GM19193 (cell line): ENCODE results near the gene STAP1.

Experiments
- POLR2A ChIP-seq: IDR thresholded peaks from 4 replicates; pipeline ENCODE4 v1.6.1; 2011; ENCODE audit not compliant: insufficient read depth, insufficient read length; ENCODE audit errors: extremely low read depth

Gene STAP1

DNA sequence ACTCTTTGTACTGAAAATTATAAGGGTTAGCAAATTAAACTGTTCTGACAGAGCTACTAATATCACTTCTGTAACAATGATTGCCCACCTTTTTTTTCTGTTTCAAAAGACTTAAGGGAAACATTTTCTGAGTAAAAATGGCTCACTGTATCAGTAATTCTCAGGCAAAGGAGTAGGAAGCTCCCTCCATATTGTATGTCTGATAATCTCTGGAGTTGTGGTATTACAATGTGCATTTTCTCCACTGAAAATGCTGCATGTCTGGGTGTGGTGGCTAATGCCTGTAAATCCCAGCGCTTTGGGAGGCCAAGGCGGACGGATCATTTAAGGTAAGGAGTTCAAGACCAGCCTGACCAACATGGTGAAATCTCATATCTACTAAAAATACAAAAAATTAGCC, 4.4 kb upstream of the STAP1 start:
- no peak for TF ChIP-seq POLR2A

DNA sequence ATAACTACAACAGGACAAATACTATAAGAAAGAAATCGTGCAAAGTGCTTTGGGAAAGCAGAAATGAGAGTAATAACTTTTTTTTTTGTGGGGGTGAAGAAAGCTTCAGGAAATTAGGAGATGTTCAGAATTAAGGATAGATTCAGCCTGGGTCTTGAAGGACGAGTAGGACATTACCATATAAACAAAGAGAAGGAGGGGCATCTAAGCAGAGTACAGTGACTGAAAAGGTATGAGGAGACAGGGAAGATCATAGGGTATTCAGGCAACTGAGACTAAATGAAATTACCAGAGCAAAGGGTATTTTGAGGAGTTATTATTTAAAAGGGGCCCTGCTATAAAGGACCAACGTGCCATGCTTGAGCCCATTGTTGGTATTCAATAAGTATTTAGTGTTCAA, 3.1 kb upstream of the STAP1 start:
- TF ChIP-seq POLR2A = no peak

DNA sequence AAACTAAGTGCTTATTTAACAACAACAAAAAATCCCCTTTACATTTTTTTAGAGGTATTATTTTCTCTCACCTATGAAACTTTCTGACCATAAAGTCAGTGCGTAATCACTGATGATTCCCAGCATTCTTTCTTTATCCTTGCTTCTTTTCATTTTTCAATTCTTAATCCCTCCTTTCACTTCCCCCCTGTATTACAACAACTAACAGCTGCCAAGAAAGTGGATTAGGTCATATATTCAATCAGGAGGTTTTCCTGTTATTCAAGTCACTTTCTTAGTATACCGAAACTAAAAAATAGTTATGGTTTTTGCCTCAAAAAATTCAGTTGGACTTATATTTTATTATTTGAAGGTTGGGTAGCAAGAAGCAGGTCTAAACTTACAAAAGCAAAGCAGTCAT, 2.1 kb upstream of the STAP1 start:
- no peak for TF ChIP-seq POLR2A

DNA sequence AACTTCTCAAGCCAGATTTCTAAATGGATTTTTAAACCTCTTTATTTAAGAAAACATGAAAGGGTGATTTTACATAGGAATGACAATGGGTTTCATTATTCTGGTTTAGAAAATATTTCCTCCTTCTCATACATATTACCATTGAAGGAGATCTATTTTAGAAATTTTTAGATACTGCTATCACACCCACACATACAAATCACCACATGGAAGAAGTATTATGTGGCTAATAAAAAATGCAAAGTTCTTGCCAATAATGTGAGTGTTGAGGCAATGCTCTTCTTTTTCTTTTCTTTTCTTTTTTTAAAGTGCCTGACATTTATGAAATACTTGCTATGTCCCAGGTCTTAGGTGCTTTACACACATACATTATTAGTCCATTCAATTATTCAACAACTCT, 6.8 kb downstream of the STAP1 start:
- no peak for TF ChIP-seq POLR2A

DNA sequence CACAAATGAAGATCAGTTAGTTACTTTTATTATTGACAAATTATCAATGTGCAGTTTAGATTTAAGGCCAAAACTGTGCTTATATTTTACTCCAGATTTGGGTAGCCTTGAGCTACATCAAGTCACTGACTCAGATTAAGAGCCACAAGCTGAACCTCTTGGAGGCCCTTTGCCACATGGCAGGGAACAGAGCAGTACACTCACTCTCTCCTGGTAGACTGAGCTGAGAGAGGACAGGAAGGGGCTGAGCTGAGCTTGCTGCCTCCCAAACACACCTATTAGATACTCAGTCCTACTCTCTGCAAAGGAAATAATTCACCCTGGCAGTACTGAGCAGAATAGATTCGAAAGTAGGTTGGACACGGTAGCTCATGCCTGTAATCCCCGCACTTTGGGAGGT, 7.8 kb downstream of the STAP1 start:
- TF ChIP-seq POLR2A = no peak

DNA sequence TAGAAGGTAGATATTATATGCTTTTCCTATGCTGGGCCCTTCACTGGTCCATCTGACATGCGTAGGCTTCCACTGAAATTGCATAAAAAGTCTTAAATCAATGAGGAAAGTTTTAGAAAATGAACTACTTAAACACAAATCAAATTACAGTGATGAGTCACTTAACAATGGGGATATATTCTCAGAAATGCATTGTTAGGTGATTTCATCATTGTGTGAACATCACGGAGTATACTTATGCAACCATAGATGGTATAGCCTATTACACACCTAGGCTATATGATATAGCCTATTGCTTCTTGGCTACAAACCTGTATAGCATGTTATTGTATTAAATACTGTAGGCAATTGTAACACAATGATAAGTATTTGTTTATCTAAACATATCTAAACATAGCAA, 10.3 kb downstream of the STAP1 start:
- no peak for TF ChIP-seq POLR2A

DNA sequence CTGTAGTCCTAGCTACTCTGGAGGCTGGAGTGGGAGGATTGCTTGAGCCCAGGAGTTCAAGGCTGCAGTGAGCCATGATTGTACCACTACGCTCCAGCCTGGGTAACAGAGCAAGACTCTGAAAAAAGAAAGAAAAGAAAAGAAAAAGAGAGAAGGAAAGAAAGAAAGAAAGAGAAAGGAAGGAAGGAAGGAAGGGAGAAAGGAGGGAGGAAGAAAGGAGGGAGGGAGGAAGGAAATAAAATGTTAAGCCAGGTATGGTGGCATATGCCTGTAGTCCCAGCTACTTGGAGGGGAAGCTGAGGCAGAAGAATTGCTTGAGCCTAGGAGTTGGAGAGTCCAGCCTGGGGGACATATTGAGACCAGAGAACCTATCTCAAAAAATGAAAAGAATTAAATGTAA, 12.0 kb downstream of the STAP1 start:
- no peak for TF ChIP-seq POLR2A

DNA sequence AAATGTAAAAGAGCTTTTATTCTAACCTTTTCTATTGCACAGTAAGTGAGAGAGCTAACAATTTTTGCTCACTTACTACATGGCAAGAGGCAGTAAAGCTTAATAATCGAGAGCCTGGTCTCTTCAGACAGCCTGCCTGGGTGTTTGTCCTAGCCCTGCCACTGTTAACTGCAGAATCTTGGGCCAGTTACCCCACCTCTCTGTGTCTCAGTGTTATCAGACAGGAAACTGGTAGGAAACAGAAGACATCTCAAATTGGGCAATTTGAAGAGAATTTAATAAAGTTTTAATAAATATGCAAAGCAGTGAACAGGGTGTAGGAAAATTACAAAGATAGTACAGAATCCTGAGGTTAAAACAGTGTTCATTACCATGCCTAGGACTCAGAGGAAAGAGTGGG, 13.4 kb downstream of the STAP1 start:
- no peak for TF ChIP-seq POLR2A

DNA sequence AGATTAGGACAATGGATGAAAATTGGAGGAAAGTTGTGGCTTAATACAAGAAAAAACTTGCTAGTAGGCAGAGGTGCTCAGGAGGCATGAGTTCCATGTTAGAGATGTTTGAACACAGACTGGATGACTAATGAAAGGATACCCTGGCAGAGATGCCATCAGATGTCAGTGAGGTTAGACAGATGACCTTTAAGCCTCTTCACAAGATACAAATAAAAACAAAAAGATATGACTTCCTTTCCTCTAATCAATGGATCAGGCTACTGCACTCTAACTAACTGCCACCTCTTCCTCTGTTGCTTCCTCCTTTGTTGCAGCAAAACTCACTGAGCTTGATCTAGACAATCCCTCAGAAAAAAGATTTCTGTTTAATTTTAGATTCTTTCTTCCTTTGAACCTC, 14.7 kb downstream of the STAP1 start:
- TF ChIP-seq POLR2A = no peak

DNA sequence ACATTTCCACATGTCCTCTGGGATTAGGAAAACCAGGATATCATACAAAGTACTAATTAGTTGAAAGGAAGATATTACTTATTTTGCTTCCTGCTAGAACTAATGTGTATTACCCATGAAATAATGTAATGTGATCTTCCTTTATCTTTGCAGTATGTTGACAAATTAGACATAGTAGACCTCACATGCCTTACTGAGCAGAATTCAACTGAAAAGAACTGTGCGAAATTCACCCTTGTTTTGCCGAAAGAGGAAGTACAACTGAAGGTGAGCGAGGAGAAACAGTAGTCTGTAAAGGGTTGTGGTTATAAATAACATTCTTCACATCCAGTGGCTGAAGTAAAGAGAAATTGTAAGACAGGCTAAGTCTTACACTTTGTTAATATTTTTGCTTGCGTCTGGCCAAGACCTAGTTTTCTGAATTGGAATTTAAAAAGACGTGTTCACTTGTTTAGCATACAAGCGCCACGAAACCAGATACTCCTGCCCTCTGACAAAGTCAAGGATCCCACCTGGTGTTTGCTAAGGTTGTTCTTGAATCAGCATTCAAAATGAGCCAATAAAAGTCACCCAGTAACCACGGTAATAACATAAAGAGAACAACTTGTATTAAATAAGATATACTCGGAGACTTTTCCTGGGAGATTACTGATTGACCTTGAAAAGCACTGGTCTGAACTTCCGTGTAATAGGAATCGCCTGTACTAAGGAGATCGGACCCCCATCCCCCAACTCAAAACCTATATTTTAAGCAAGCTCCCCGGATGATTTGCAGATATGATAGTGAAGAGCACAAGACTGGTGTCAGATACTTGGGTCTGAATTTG, 16.9 kb downstream of the STAP1 start:
- no peak for TF ChIP-seq POLR2A

DNA sequence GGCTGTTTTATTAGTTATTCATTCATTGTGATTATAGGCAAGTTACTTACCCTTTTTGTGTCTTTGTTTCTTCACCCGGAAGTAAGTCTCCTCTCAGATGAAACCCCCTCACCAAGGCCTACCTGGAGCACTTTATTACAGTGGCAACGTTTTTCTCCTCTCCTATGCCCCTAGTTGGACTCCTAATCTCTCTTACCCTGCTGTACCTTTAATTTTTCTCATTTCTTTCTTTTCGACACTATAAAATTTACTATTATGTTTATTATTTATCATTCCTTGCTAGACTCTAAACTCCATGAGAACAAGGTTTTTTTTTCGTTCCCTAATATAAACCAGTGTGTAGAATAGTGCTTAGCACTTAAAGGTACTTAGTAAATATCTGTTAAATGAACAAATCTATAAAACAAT, 17.5 kb downstream of the STAP1 start:
- no peak for TF ChIP-seq POLR2A

DNA sequence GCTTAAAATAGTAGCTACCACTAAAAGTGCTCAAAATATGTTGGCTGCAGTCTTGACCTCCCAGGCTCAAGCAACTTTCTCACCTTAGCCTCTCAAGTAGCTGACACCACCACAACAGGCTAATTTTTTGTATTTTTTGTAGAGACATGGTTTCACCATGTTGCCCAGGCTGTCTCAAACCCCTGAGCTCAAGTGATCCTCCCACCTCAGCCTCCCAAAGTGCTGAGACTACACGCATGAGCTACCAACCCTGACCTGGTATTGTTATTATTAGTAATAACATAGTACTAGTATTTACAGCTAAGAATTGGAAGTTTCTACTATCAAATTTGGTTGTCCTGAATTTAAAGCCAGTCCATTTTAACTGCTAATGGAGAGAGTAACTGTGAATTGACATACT, 18.0 kb downstream of the STAP1 start:
- TF ChIP-seq POLR2A = no peak

DNA sequence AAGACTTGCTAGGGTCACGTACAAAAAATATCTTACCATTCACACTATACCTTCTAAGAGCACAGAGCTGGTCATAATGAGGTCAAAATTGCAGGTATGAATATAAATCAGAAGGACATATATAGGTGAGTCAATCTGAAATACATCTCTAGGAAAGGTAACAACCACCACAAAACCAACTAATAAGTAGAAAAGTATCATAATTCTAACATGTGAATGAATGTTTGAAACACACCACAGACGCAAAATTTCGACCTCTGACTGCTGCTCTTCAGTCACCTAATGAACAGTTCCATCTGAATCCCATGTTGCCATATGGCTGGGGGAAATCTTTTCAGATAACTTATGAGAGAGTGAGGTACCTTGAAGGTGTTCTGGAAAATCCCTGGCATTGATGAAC, 22.1 kb downstream of the STAP1 start:
- TF ChIP-seq POLR2A = no peak

DNA sequence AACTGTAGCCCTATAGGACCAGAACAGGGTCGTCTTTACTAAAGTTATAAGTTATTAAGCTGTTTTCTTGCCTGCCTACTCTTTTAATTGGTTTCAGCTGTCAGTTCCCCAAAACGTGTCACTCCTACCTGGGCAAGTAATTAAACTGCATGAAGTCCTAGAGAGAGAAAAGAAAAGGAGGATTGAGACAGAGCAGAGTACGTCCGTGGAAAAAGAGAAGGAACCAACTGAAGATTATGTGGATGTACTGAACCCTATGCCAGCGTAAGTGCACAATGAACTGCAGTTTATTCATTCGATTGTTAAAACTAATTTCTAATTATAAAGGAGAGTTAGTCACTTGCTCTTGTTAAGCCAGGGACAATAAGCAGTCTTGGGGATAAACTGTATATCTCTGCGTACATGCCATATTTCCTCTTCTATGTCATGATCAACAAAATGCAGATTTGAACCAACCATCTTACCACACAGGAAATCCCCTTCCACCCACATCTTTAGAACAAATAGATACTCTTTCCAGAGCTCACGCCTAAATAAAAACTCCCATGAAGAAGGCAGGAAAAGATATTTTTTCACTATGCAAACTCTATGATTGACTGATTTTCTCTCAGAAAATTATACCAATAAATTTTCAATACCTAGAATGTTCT, 22.8 kb downstream of the STAP1 start:
- no peak for TF ChIP-seq POLR2A

DNA sequence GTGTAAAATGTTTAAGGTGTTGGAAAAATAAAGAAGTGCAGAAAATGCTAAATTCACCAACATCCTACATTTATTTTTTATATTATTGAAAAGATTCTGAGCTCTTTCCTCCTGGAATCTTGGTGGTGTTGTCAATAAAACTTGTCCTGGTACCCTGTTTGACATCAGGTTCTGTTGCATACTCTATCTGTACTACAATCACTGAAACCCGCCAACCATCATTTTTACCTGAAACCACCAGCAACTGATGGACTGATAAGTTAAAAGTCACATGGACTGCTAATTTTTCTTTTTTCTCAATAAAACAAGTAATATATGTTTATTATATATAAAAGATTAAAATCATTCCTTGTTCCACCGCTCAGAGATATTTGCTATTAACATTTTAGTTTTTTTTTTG, 23.4 kb downstream of the STAP1 start:
- no peak for TF ChIP-seq POLR2A

DNA sequence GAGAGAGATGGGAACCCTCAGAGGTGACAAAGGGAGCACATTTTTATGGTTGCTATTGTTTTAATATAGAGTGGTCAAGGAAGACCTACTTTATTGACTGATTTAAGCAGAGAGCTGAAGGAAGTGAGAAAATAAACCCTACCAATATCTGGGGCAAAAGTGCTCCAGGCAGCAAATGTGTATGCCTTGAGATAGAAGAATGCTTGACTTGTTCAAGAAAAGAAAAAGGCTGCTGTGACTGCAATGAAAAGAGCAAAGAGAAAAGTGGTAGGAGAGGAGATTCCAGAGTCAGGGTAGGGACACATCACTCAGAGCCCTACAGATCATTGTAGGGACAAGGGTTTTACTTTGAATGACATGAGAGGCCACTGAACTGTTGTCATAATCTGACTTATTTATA, 26.0 kb downstream of the STAP1 start:
- TF ChIP-seq POLR2A = no peak
